Measurements from ENCODE around the gene ORM2.

- no peak for TF ChIP-seq NANOG (IDR thresholded peaks at IDR 0.05; ENCODE audit: insufficient read depth, low read depth, low read length, poor library complexity, severe bottlenecking)
- TF ChIP-seq EP300 (IDR thresholded peaks at IDR 0.05; ENCODE audit: borderline replicate concordance in 1 of 2, low read depth in 2 of 2, low read length in 2 of 2), result no peak
- TF ChIP-seq ATF3 (IDR thresholded peaks at IDR 0.05; ENCODE audit: insufficient read depth, low read depth, low read length), result no peak
Measured at GRCh38 chr9:114287763-114288192, 41.9 kb upstream of the ORM2 start.
